Measurements from ENCODE around the gene IER5L.
"Not testable (repeated sequence)": the region's sequence is repeated elsewhere in the genome, so short reads cannot be mapped to it uniquely, and the experiment has no call there.

IER5L gene

DNA sequence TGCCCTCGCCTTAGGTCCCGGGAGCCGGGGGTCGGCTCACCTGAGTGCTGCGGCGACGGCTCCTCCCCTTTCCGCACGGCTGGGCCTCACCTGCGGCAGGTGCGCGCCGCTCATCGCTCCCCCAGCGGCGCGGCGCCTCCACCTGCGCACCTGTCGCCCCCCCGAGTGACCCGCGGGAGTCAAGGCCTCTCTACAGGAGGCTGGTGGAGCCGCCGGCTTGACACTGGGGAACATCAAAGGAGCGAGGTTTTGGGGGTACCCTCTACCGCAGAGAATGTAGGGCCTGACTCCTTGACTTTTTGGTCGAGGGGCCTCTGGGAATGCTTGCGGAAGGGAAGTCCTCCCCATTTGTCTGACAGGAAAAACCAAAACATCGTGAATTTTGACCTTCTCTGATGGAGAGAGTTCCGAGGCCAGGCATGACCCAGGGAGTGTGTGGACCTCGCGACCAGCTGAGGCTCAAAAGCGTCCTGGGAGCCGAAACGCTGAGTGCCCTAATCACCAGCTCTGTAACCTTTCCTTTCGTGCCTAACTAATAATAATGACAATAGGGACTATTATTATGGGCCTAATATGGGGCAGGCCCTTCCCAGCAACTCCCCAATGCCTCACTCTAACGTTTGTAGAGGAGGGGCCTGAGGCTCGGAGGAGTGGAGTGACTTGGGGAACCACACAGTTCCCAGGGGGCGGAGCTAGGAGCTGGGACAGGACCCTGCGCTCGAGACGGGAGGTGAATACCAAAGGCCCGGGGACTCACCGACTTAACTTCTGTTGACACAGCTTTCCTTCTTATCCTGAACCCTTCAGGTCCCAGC, 714 bp upstream of the IER5L start:
- no peak for DNase-seq

DNA sequence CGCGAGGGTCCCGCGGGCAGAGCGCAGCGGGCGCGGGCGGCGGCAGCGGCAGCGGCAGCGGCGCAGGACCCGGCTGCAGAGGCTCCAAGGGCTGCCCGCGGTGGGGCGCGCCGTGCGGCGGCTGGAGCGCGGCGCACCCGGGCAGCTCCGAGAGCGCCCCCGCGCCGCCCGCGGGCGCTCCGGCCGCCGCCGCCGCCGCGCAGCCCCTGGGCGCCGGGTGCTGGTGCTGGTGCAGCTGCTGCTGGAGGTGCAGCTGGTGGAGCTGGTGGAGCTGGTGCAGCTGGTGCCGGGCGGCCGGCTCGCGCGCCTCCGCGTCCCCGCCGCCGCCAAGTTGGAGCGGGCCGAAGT, 644 bp downstream of the IER5L start:
- no peak for DNase-seq

DNA sequence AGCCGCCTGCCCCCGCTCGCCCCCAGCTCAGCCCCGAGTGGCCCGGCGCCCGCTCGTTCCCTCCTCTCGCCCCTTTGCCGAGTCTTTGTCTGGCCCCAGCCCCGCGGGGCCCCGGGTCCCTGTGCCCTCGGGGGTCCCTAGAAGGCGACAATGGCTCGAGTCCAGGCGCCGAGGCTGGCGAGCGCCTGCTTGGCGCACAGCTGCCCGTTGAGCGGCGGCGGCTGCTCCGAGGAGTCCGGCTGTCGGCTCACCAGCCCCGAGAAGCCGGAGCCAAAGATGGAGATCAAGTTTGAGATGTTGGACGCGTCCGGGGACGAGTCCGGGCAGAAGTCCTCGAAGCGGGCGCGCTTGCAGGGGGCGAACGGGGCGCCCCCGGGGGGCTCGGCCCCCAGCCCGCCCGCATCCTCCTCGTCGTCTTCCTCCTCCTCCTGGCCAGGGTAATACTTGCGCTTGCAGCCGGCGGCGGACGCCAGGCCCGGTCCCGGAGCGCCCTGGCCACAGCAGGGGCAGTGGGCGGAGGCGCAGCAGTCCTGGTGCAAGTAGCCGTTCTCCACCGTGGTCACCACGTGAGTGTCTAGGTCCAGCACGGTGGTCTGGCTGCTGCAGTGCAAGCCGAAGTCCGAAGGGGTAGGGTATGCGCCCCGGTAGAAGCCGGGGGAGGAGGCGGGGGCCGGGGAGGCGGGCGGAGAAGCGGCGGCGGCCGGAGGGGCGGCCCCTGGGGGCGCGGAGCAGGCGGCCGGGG, 1.2 kb downstream of the IER5L start:
- no peak for DNase-seq

DNA sequence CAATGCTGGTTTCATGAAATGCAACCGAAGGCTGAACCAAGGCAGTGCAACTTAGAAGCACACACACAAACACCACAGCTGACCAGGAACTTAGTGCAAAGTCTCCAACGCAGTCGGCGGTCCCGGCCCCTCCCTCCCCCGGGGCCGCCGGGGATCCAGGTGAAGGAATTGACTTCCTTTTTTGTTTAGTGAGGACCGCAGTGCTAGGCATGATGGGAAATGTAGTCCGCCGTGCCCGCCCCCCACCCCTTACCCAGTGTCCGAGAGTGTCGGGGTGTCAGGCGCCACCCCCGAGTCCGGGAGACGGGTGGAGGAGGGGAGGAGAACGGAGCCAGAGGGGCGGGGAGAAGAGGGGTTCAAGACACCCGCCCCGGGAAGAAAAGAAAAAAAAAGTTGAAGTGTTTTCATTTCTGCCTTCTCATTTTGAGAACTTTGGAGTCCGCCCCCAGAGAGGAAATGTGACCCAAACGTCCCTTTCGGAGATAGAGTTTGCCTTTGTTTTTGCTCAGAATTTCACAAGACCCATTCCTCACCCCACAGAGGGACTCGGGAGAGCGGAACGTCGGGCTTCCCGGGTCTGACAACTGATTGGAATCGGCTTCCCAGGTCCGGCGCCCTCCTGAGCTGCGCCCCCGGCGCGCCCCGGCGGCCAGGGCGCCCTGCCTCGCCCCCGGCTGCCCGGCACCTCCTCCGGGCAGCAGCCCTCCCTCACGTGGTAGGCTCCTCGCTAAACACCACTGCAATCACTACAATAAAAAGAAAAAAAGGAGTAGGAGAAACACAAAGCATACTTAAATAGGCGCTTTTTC, 2.0 kb downstream of the IER5L start:
- DNase-seq: peak; percentile 92

DNA sequence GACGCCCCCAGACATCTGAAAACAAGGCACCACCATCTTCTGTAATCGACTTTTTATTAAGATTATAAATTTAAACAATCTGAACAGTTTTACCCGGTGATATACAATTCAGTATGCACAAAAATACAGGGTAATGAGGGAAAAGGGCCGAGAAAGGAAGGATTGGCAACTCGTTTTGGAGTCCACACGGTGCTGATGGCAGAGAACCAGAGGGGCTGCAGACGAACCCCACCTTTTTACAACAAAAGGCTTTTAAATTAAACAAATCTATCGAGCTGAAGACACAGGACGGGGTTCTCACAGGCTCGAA, 2.6 kb downstream of the IER5L start:
- no peak for DNase-seq

DNA sequence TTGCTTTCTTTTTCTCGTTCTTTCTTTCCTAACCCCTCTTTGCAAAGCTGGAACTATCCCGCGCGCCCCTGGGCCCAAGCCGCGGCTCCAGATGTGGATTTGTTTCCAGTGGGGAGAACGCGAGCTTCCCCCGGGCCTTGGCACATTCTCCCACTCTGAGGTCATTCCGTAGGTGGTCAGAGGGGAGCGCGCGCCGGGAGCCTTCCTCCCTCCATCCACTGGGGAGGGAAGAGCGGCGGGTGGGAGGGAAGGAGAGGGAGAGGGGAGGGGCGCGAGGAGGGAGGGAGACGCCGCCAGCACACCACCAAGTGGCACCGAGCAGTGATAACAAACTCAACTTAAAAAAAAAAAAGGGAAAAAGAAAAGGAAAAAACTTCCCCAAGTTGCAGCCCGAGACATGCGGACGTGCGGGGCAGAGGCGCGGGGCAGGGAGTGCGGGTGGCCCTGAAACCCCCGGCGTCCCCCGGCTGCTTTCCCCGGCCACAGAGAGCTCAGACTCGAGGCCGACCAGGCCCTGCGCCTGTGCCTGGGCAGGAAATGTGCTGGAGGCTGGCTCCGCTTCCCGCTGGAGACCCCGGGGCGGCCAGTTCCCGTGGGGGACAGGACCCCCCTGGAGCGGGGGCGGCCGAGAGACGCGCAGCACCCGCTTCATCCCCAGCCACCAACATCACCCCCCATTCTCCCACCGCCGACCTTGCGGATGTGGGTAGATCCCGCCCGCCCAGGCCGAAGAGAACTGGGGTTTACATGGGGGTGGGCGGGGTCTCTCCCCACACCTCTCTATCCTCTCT, 3.1 kb downstream of the IER5L start:
- peak; percentile 94 for DNase-seq

DNA sequence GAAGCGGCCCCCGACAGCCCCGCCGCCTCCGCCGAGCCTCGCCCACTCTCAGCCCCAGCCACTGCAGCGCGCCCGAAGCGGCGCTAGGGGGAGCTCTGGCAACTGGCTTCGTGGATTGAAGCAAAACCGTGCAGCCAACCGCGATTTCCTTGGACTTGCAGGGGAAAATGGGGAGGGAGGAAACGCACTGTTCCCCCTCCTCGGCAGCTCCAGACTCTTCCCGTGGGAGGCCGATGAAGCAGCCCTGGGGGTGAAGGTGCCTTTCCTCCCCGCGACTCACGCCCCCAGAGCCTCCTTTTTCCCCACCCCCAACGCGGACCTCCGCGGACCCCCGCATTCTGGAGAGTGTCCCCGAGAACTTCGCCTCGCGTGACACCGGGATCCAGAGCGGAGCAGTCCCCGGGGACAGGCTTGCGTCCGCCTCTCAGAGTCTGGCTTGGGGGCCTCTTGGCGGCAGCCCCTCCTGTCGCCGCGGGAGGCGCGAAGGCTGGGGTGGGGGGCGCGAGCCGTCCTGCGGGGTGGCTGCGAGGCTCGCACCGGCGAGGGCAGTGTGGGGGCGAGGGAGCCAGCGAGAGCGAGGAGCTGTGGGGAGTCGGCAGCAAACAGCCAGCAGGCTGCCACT, 3.8 kb downstream of the IER5L start:
- DNase-seq: peak; percentile 93

DNA sequence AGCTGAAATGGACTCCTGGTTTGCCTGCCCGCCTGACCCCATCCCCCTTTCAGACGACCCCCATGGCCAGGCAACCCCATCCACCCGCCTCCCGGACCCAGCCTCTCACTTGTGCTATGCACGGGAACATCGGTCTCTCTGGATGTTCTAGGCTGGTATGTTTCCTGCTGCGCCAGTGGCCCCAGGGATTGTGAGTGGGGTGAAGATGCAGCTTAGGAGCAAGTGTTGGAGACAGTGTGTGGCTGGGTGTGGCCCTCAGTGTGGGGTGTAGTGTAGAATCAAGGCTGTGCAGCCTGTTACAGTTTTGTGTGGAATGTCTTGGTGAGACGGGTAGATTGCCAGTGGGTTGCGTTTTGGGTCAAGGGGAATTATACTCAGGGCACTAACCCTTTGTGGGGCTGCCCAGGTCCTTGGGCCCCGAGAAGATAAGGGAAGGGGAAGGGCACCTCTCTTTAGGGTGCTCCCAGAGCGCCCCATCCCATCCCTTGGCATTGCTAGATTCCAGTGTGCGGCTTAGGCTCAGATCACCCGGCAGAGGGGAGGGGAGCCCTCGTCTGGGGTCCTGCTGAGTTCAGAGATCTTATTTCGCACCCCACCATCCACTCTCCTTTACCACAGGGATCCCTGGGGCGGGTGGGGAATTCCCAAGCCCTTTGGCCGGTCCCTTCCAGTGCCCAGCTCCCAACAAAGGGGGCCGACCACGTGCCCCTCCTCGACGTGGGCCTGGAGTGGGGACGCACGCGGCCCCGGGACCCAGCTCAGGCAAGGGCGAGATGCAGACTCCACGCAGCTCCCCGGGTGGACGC, 4.6 kb downstream of the IER5L start:
- DNase-seq: no peak

DNA sequence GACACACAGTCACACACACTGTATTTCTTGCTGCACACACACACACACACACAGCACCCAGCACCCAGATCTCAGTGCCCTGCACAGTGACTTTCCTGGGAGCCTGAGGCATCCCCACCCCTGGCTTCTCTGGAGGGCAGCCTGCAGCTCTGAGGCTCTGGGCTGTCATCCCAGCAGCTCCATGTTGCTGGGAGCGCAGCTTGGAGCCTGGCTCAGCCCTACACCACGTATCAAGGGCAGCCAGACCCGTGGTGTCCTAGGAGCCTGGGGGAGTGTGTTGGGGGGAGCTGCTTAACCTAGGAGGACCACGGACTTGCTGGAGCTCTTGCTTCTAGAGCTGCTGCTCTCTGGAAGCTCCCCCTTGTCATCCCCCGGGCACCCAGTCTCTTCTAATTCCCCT, 5.2 kb downstream of the IER5L start:
- no peak for DNase-seq

DNA sequence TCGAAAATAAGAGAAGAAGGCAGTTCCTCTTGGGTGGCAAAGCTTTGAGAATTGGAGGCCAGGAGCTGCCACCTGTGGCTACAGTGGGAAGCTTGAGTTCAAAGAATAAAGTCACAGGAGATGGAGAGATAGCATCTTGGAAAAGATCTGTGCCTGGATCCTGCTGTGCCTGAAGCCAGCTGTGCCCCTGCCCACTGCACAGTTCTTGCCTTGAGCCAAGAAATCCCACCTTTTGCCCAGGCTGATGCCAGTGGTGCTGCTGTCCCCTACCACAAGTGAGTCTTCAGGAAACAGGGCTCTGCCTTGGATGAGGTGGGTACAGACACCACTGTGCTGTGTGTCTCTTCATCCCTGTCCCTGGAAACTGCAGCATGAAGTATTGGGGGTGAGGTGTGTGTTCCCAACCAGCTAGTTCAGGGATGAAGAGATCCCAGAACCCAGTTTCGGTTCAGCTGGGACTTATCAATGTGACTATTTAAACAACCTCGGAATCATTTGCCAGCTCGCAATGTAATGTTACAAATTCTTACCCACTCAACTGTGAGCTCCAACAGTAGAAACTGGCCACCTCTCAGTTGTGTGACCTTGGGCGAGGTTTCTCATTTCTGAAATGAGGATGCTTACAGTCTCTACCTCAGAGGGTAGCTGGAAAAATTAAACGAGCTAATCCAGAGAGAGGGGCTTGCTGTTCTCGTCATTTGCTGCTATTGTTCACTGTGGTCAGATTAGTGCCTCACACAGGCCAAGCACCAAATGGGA, 5.9 kb downstream of the IER5L start:
- DNase-seq: no peak

DNA sequence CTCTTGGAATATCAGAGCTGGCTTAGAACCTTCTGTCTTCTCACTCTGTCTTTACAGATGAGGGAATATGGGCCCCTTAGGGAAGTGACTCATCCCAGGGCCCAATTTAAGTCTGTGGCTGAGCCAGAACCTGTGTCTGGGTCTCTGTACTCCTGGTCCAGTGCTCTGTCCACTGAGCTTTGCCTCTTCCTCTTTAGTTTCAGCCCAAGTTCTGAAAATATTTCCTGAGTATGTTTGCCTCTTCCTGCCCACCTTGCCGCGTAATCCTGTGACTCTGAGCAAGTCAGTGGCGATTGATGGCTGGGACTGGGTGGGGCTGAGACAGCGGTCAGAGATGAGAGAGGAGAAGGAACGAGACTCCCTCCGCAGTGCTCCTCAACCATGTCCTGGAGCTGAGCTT, 7.8 kb downstream of the IER5L start:
- no peak for DNase-seq

DNA sequence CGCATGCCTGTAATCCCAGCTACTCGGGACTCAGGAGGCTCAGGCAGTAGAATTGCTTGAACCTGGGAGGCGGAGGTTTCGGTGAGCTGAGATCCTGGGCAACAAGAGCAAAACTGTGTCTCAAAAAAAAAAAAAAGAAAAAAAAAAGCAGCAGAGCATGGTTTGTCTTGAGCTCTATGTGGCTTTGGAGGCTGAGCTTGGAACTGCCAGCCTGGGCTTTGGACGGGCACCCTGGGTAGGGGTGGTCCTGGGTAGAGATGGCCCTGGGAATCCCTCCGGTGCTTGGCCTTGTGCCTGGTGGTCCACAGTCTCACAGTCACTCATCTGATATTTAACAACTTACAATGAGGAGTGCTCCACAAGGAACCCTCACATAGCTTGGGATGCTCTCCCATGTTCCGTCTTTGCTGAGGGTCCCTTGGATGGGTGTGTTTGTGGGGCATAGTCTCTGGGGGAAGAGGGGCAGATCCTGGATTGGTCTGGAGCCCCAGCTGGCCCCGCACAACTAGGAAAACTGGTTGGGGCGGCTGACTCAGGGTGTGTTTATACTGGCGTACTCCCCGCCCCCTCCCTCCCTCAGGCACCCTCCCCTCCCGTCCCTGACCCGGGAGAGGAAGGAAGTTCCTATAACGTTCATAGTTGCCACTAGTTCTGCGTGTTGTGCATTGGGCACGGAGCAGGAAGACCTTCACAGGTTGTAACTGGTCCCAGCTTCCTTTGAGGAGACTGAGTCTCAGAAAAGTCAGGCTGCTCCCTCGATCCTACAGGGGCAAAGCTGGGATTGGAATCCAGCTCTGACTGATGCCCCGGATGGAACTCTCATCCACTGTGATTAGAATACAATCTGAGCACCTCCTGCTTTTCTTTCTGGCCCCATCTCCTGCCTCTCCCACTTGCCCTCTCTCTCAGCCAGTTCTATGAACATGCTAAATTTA, 11.2 kb downstream of the IER5L start:
- peak; percentile 77 for DNase-seq

DNA sequence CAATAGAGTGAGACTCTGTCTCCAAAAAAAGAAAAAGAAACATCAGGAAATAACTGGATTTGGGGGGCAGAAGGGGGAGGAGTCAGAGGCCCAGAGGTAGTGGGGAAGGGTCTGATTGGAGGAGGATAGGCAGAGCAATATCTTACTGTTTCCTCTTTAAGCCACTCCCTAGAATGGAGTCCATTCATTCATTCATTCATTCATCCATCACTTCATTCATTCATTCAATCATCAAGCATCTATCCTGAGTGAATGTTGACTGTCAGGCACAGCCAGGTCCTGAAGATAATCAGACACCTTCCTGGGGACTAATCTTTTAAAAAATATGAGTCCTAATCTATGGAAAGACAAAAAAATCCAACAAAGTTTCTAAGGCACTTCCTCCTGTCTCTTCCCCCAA, 12.9 kb downstream of the IER5L start:
- no peak for DNase-seq

DNA sequence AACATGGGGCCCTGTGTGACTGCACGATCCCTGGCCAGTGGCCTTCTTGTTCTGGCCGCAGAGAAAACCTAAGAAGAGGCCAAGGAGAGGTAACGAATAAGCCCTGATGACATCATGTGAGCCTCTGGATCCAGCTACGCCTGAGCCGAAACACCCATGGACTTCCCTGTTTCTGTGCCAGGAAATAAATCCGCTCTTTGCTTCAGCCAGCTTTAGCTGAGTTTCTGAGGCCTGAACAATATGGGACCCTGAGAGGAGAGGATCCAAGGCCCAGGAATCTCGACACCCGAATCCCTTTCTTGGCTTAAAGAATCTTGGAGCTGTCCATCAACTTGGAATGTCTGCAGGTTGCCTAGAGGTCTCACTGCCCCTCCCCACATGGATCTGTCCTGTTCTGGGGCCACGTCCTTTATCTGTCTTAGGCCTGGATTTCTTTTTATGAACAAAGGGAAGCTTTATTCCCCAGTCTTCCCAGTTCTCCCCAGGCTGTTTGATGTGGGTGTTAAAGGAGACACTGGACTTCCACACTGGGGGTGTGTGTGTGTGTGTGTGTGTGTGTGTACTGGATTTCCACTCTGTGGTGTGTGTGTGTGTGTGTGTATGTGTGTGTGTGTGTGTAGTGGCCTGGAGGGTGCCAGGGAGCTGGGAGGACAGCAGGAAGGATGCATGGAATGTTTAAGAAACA, 13.7 kb downstream of the IER5L start:
- DNase-seq: peak; percentile 60

DNA sequence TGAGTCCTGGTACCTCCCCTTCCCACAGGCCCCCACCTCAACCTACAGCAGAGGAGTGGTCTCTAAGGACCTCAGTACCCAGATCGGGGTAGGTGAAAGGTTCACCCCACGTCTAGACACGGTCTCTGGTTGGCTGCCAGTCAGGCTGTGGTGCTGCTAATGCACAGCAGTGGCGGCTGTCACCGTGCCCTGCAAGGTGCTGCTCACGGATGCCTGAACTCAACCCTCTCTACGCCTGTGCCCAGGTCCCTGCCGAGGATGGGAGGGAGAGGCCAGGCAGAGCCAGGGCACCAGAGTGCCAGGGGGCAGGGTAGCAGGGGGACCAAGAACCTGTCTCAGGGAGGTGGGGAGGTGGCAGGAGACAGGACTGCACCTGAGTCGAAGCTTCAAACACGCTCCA, 14.3 kb downstream of the IER5L start:
- DNase-seq: no peak

DNA sequence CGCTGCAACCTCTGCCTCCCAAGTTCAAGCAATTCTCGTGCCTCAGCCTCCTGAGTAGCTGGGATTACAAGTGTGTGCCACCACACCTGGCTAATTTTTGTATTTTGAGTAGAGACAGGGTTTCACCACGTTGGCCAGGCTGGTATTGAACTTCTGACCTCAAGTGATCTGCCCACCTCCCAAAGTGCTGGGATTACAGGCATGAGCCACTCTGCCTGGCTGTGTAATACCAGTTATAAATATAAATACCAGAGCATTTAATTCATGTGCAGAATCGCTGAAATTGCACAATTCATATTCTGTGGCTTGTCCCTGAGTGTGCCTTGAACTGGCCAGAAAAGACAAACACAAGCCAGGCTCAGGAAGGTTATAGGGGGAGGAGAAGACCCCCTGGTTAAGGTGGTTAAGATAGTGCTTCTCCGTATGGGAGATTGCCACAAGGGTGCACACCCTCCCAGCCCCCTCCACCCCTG, 14.8 kb downstream of the IER5L start:
- DNase-seq: not testable (repeated sequence)

DNA sequence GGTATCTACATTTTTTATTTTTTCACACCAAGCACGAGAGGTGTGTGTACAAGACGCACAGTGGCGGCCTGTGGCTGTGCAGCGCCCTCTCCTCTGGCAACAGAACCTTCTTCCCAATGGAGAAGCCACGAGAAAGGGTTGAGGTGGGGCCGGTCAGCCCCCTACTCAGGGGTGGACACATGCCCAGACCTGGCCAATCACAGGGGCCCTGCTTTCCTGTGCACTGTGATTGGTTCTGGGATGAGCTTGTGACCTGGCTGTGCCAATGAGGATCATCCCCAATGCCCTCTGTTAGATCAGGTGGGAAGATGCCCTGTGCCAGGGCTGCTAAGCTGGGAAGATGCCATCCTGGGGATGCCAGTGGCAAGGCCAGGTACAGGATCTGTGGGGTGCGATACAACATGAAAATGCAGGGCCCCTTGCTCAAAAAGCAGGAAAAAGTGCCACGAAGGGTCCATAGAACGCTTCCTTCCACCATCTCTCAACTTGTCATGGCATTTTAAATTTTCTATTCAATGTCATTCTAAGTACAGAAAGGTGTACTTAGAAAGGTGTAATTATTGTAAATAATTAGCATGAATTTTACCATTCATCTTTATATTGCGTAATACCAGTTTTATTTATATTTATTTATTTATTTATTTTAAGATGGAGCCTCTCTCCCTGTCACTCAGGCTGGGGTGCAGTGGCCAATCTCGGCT, 15.4 kb downstream of the IER5L start:
- DNase-seq: no peak

DNA sequence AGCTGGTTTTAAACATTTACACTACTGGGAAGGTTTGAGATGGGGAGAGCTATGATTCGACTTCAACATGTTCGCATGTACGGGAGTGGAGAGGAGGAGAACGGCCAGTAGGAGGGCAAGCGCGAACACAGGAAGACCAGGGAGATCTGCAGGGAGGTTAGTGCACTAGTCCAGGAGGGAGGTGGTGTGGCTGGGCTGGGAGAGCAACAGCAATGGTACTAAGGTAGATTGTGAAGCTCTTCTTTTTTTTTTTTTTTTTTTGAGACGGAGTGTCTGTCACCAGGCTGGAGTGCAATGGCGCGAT, 16.6 kb downstream of the IER5L start:
- DNase-seq: no peak
